HFF-Myc (cell line): ENCODE results near the gene UMAD1.

Source experiments
- DNase-seq: peaks from one replicate; pipeline ENCODE4 v3.0.0-alpha.2; 2011; ENCODE audit warnings: low read depth; ENCODE audit errors: extremely low read depth
- H3K4me3 ChIP-seq: replicated peaks from 2 replicates; pipeline ENCODE4 v1.5.1; 2011; ENCODE audit warnings: low read depth, mild to moderate bottlenecking, control low read depth, low read length
- CTCF ChIP-seq: IDR thresholded peaks from 2 replicates; pipeline ENCODE4 v1.5.1; 2012; ENCODE audit warnings: mild to moderate bottlenecking, low read depth, low read length, control low read depth; ENCODE audit errors: missing control alignments

Gene UMAD1

GRCh38 chr7:7916064-7916463, 275.5 kb downstream of the UMAD1 start:
- no peak overlapping the region for H3K4me3 ChIP-seq
- TF ChIP-seq CTCF = no peak

GRCh38 chr7:7917593-7917992, 277.0 kb downstream of the UMAD1 start:
- no peak overlapping the region for H3K4me3 ChIP-seq

More at GRCh38 chr7:7916064-7916463, 275.5 kb downstream of the UMAD1 start:
- DNase-seq = no peak

GRCh38 chr7:7918736-7919448, 278.3 kb downstream of the UMAD1 start:
- TF ChIP-seq CTCF = no peak
- no peak for DNase-seq
- no peak overlapping the region for H3K4me3 ChIP-seq

More at GRCh38 chr7:7917593-7917992, 277.0 kb downstream of the UMAD1 start:
- no peak for DNase-seq
- no peak for TF ChIP-seq CTCF

- no peak overlapping the region for H3K4me3 ChIP-seq
- TF ChIP-seq CTCF = no peak
- DNase-seq = no peak
Measured at GRCh38 chr7:7919449-7919945, 278.9 kb downstream of the UMAD1 start.

GRCh38 chr7:7920056-7920455, 279.5 kb downstream of the UMAD1 start:
- no peak for TF ChIP-seq CTCF
- H3K4me3 ChIP-seq = no peak overlapping the region
- DNase-seq = no peak

- no peak overlapping the region for H3K4me3 ChIP-seq
- no peak for DNase-seq
- no peak for TF ChIP-seq CTCF
Measured at GRCh38 chr7:7920481-7920880, 279.9 kb downstream of the UMAD1 start.

- H3K4me3 ChIP-seq = no peak overlapping the region
- no peak for TF ChIP-seq CTCF
- DNase-seq = no peak
Measured at GRCh38 chr7:7921830-7922229, 281.3 kb downstream of the UMAD1 start.
